HepG2 (cell line): ENCODE measurements around the gene COG1. TPM values are rescaled to one million over a fixed set of nuclear protein-coding genes. Genes with fewer than 3 reads are reported as not detected.

Experiments used
- ATF7 ChIP-seq, 2 experiments: fragments of 450-650 bp in 1 of 2; sonication (generic) in 1 of 2; formaldehyde crosslinking in 1 of 2; IDR thresholded peaks; 2 replicates each; pipeline versions ENCODE4 v1.4.0 to v1.6.1; 2016 to 2020; ENCODE audit warnings: antibody characterized with exemption in 1 of 2, mild to moderate bottlenecking in 1 of 2, missing genetic modification reagents in 1 of 2
- CREM ChIP-seq, 2 experiments: sonication (generic) in 1 of 2; formaldehyde crosslinking in 1 of 2; IDR thresholded peaks; 2 replicates each; pipeline versions ENCODE4 v1.4.0 to v1.6.1; 2016 to 2020; ENCODE audit warnings: antibody characterized with exemption in 1 of 2, mild to moderate bottlenecking in 1 of 2, missing genetic modification reagents in 1 of 2
- HHEX ChIP-seq: IDR thresholded peaks from 2 replicates; pipeline ENCODE4 v1.6.1; 2016; ENCODE audit warnings: control low read depth
- ISX ChIP-seq: sonication (generic); formaldehyde crosslinking; conservative IDR thresholded peaks from 2 replicates; pipeline ENCODE4 v1.5.0; 2020; ENCODE audit warnings: missing genetic modification reagents
- KDM6A ChIP-seq: IDR thresholded peaks from 2 replicates; pipeline ENCODE4 v1.6.1; 2016; ENCODE audit warnings: low read depth
- RARA ChIP-seq: IDR thresholded peaks from 2 replicates; pipeline ENCODE4 v1.6.1; 2016; ENCODE audit warnings: missing genetic modification reagents, missing compliant biosample characterization
- SP2 ChIP-seq: sonication (generic); formaldehyde crosslinking; IDR thresholded peaks from 2 replicates; pipeline ENCODE4 v1.5.1; 2020; ENCODE audit warnings: mild to moderate bottlenecking, missing genetic modification reagents
- TBX3 ChIP-seq: fragments of 450-650 bp; IDR thresholded peaks from 2 replicates; pipeline ENCODE4 v1.6.1; 2017; ENCODE audit warnings: antibody characterized with exemption, mild to moderate bottlenecking, inconsistent platforms, borderline replicate concordance
- ZNF431 ChIP-seq: sonication (generic); formaldehyde crosslinking; IDR thresholded peaks from 2 replicates; pipeline ENCODE4 v1.9.0; 2022; ENCODE audit warnings: missing genetic modification reagents, low read depth, mild to moderate bottlenecking, borderline replicate concordance
- ZNF432 ChIP-seq: sonication (generic); formaldehyde crosslinking; IDR thresholded peaks from 2 replicates; pipeline ENCODE4 v1.5.0; 2020; ENCODE audit warnings: missing genetic modification reagents, mild to moderate bottlenecking, borderline replicate concordance
- ZNF761 ChIP-seq: sonication (generic); formaldehyde crosslinking; conservative IDR thresholded peaks from 2 replicates; pipeline ENCODE4 v1.4.0; 2020; ENCODE audit warnings: mild to moderate bottlenecking, missing genetic modification reagents
- ZNF841 ChIP-seq: sonication (generic); formaldehyde crosslinking; IDR thresholded peaks from 2 replicates; pipeline ENCODE4 v1.8.1; 2023; ENCODE audit warnings: missing genetic modification reagents, borderline replicate concordance
- polyA plus RNA-seq, 8 experiments: library from polyadenylated mRNA; depleted of rRNA in 3 of 8; stranded (reverse) in 7 of 8; unstranded in 1 of 8; fragments of >200 nt; fragmentation: Illumina TruSeq in 4 of 8; extraction: Trizol in 4 of 8; gene quantifications; 2 replicates each; pipeline versions ENCODE4 v1.2.1 to v1.2.3, GENCODE V29; 2011 to 2016; ENCODE audit warnings: low read depth in 4 of 8, missing spikeins in 1 of 8, mixed read lengths in 1 of 8; ENCODE audit not compliant: insufficient read depth in 1 of 8
- total RNA-seq, 5 experiments: library from RNA; depleted of rRNA; stranded (reverse); fragments of >200 nt; fragmentation: Illumina TruSeq; extraction: Trizol; gene quantifications; 2 replicates each; pipeline ENCODE4 v1.2.3, GENCODE V29; 2016; ENCODE audit warnings: low read depth in 1 of 5
- TF ChIP-seq, protein P1 (sequence below): sonication (generic); formaldehyde crosslinking; IDR thresholded peaks from 2 replicates; pipeline ENCODE4 v1.5.0; 2020; ENCODE audit warnings: missing genetic modification reagents
- TF ChIP-seq, protein P2 (sequence below): IDR thresholded peaks from 2 replicates; pipeline ENCODE4 v1.6.1; 2016
- TF ChIP-seq, protein P3 (sequence below): sonication (generic); formaldehyde crosslinking; IDR thresholded peaks from 2 replicates; pipeline ENCODE4 v1.5.0; 2020; ENCODE audit warnings: mild to moderate bottlenecking, missing genetic modification reagents
- TF ChIP-seq, protein P4 (sequence below): sonication (generic); formaldehyde crosslinking; IDR thresholded peaks from one replicate; pipeline ENCODE4 v1.5.1; 2020; ENCODE audit warnings: mild to moderate bottlenecking, missing genetic modification reagents; ENCODE audit errors: not compliant biosample characterization

COG1 gene
- total and polyA plus RNA-seq, 2 of the 13 experiments (the other 11 are each of a cell fraction or from before 2014, with no cell fraction given) = 36.6 to 39.7 TPM

DNA sequence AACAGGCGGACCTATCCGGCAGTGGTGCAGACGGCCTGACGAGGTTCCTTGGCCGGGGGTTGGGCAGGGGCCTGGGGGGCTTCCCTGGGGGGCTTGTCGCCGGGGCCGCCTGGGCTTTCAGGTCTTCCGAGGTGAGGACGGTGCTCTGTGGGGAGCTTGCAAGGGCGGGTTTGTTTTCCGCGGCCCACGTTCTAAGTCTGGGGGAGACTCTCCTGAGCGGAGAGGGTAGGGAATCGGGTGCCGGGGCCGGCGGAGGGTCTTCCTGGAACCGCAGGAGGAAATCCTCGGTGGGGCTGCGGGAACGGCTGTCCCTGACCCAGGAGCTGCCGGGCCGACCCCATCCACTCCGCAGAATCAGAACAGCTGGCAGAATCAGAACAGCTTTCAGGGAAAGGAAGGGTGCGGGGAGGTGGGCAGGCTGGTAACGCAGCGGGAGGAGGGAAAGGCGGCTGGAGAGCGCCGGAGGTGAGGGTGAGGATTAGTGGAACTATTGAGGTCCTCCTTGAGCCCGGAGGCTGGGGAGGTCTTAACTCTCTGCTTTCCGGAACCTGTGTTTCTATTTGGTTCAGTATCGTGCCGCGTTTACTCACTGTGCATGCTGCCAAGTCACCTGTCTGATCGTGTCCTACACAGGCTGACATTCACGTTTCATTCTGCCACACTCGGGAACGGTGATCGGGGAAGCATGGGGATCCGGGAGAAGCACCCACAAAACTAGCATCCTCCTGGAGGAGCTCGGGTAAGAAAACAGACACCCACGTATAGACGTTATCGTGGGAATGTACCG, 39.9 kb downstream of the COG1 start (continued):
- TF ChIP-seq, protein P1, sequence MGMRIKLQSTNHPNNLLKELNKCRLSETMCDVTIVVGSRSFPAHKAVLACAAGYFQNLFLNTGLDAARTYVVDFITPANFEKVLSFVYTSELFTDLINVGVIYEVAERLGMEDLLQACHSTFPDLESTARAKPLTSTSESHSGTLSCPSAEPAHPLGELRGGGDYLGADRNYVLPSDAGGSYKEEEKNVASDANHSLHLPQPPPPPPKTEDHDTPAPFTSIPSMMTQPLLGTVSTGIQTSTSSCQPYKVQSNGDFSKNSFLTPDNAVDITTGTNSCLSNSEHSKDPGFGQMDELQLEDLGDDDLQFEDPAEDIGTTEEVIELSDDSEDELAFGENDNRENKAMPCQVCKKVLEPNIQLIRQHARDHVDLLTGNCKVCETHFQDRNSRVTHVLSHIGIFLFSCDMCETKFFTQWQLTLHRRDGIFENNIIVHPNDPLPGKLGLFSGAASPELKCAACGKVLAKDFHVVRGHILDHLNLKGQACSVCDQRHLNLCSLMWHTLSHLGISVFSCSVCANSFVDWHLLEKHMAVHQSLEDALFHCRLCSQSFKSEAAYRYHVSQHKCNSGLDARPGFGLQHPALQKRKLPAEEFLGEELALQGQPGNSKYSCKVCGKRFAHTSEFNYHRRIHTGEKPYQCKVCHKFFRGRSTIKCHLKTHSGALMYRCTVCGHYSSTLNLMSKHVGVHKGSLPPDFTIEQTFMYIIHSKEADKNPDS (CRISPR knock-in tag) = no peak
- TF ChIP-seq HHEX (CRISPR knock-in tag) = no peak
- TF ChIP-seq TBX3 = no peak
- TF ChIP-seq, protein P2, sequence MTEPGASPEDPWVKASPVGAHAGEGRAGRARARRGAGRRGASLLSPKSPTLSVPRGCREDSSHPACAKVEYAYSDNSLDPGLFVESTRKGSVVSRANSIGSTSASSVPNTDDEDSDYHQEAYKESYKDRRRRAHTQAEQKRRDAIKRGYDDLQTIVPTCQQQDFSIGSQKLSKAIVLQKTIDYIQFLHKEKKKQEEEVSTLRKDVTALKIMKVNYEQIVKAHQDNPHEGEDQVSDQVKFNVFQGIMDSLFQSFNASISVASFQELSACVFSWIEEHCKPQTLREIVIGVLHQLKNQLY (CRISPR knock-in tag) = no peak
- TF ChIP-seq ZNF431 = no peak
- TF ChIP-seq ZNF841 (CRISPR knock-in tag) = no peak
- TF ChIP-seq ZNF432 (CRISPR knock-in tag) = no peak
- no peak for TF ChIP-seq KDM6A
- no peak for TF ChIP-seq ATF7 (IDR thresholded peaks at IDR 0.05)
- no peak for TF ChIP-seq ATF7 (CRISPR knock-in tag; IDR thresholded peaks at IDR 0.05)
- no peak for TF ChIP-seq CREM (IDR thresholded peaks at IDR 0.05)
- no peak for TF ChIP-seq CREM (CRISPR knock-in tag; IDR thresholded peaks at IDR 0.05)
- no peak for TF ChIP-seq RARA (CRISPR knock-in tag)
- TF ChIP-seq, protein P3, sequence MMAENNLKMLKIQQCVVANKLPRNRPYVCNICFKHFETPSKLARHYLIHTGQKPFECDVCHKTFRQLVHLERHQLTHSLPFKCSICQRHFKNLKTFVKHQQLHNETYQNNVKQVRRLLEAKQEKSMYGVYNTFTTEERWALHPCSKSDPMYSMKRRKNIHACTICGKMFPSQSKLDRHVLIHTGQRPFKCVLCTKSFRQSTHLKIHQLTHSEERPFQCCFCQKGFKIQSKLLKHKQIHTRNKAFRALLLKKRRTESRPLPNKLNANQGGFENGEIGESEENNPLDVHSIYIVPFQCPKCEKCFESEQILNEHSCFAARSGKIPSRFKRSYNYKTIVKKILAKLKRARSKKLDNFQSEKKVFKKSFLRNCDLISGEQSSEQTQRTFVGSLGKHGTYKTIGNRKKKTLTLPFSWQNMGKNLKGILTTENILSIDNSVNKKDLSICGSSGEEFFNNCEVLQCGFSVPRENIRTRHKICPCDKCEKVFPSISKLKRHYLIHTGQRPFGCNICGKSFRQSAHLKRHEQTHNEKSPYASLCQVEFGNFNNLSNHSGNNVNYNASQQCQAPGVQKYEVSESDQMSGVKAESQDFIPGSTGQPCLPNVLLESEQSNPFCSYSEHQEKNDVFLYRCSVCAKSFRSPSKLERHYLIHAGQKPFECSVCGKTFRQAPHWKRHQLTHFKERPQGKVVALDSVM = peak; percentile 81
- no peak for TF ChIP-seq ISX (CRISPR knock-in tag)
- no peak for TF ChIP-seq ZNF761
- TF ChIP-seq, protein P4, sequence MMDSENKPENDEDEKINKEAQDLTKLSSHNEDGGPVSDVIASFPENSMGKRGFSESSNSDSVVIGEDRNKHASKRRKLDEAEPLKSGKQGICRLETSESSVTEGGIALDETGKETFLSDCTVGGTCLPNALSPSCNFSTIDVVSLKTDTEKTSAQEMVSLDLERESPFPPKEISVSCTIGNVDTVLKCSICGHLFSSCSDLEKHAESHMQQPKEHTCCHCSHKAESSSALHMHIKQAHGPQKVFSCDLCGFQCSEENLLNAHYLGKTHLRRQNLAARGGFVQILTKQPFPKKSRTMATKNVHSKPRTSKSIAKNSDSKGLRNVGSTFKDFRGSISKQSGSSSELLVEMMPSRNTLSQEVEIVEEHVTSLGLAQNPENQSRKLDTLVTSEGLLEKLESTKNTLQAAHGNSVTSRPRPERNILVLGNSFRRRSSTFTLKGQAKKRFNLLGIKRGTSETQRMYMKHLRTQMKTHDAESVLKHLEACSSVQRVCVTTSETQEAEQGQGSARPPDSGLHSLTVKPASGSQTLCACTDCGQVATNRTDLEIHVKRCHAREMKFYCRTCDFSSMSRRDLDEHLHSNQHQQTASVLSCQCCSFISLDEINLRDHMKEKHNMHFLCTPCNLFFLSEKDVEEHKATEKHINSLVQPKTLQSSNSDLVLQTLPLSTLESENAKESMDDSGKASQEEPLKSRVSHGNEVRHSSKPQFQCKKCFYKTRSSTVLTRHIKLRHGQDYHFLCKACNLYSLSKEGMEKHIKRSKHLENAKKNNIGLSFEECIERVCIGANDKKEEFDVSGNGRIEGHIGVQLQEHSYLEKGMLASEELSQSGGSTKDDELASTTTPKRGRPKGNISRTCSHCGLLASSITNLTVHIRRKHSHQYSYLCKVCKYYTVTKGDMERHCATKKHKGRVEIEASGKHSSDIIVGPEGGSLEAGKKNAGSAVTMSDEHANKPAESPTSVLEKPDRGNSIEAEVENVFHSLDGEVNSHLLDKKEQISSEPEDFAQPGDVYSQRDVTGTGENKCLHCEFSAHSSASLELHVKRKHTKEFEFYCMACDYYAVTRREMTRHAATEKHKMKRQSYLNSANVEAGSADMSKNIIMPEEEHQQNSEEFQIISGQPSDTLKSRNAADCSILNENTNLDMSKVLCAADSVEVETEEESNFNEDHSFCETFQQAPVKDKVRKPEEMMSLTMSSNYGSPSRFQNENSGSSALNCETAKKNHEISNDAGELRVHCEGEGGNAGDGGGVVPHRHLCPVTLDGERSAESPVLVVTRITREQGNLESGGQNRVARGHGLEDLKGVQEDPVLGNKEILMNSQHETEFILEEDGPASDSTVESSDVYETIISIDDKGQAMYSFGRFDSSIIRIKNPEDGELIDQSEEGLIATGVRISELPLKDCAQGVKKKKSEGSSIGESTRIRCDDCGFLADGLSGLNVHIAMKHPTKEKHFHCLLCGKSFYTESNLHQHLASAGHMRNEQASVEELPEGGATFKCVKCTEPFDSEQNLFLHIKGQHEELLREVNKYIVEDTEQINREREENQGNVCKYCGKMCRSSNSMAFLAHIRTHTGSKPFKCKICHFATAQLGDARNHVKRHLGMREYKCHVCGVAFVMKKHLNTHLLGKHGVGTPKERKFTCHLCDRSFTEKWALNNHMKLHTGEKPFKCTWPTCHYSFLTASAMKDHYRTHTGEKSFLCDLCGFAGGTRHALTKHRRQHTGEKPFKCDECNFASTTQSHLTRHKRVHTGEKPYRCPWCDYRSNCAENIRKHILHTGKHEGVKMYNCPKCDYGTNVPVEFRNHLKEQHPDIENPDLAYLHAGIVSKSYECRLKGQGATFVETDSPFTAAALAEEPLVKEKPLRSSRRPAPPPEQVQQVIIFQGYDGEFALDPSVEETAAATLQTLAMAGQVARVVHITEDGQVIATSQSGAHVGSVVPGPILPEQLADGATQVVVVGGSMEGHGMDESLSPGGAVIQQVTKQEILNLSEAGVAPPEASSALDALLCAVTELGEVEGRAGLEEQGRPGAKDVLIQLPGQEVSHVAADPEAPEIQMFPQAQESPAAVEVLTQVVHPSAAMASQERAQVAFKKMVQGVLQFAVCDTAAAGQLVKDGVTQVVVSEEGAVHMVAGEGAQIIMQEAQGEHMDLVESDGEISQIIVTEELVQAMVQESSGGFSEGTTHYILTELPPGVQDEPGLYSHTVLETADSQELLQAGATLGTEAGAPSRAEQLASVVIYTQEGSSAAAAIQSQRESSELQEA = no peak
- no peak for TF ChIP-seq SP2 (CRISPR knock-in tag)
